ENCODE results near the gene TTC33.

TTC33 gene

DNA sequence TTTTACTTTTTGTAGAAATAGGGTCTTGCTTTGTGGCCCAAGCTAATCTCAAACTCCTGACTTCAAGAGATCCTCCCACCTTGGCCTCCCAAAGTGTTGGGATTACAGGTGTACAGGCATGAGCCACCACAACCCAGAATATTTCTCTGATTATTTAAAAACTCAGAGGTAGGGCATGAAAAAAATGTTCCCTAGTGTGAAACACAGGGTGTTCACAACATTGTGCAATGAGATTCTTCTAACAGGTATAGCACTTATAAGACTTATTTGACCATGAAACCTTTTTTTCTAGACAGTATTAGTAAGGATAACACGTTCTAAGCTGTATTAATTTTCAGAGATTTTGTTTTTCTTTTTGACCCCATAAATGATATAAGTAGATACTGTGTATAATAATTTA lies 89.1 kb downstream of the TTC33 start:
- peak in 1 of 2 donors; percentile 76 for DNase-seq
- Histone ChIP-seq H3K79me2 (ENCODE audit: control insufficient read depth, insufficient read depth, low read length, poor library complexity) (no peaks in the 10 kb centered on the region), H3K9me3 (ENCODE audit: insufficient read depth, low read depth, low read length) (no peaks in the 10 kb centered on the region)

GRCh38 chr5:40665635-40666298 lies 90.0 kb downstream of the TTC33 start:
- no peaks in the 10 kb centered on the region for H3K36me3 ChIP-seq (ENCODE audit: control insufficient read depth in 1 of 2, insufficient read depth in 2 of 2, low read length in 2 of 2)
- H3K4me1 ChIP-seq (ENCODE audit: control insufficient read depth in 1 of 2, insufficient read depth in 2 of 2, low read length in 2 of 2), result no peaks in the 10 kb centered on the region
- no peak overlapping the region for H3K27ac ChIP-seq (ENCODE audit: low read depth, low read length)
- H4K91ac ChIP-seq (ENCODE audit: low read depth, low read length), result no peak overlapping the region
- no peak overlapping the region for H3K23ac ChIP-seq (ENCODE audit: low read length)
- no peak overlapping the region for H3K18ac ChIP-seq (ENCODE audit: low read length)
- no peak overlapping the region for H4K8ac ChIP-seq (ENCODE audit: low read depth, low read length)
- no peaks in the 10 kb centered on the region for H3K79me1 ChIP-seq (ENCODE audit: low read length)
- H2BK5ac ChIP-seq (ENCODE audit: low read depth, low read length, poor library complexity), result no peak overlapping the region
- H3K27me3 ChIP-seq (ENCODE audit: insufficient read depth, low read length), result no peaks in the 10 kb centered on the region
- WGBS (ENCODE audit: extremely low coverage, insufficient coverage, insufficient read length), result no CpG with 5 or more reads among the region's 3 CpGs
- no peak overlapping the region for H3K9ac ChIP-seq (ENCODE audit: low read length)
- no peak overlapping the region for H2BK120ac ChIP-seq (ENCODE audit: insufficient read depth, low read length, poor library complexity)
- no peak overlapping the region for H2BK12ac ChIP-seq (ENCODE audit: low read length)
- no peak overlapping the region for H3K4me2 ChIP-seq (ENCODE audit: low read length)
- no peak overlapping the region for H4K12ac ChIP-seq (ENCODE audit: low read depth, low read length)
- no peak overlapping the region for H2AFZ ChIP-seq (ENCODE audit: insufficient read depth, low read length, poor library complexity)
- H3K4me3 ChIP-seq (ENCODE audit: low read depth, low read length), result no peak overlapping the region
- H3K9me3 ChIP-seq (ENCODE audit: insufficient read depth, low read depth, low read length), result no peaks in the 10 kb centered on the region
- no peak for DNase-seq
- H3K4ac ChIP-seq (ENCODE audit: low read depth, low read length), result no peak overlapping the region
- no peak overlapping the region for H3K14ac ChIP-seq (ENCODE audit: low read length)
- no peaks in the 10 kb centered on the region for H3K79me2 ChIP-seq (ENCODE audit: control insufficient read depth, insufficient read depth, low read length, poor library complexity)
- H2AK5ac ChIP-seq (ENCODE audit: low read length), result no peak overlapping the region

More for the DNA sequence above, 89.1 kb downstream of the TTC33 start:
- Histone ChIP-seq H2AFZ (ENCODE audit: insufficient read depth, low read length, poor library complexity) (no peak overlapping the region), H3K27ac (ENCODE audit: low read depth, low read length) (no peak overlapping the region), H3K79me1 (ENCODE audit: low read length) (no peaks in the 10 kb centered on the region), H4K8ac (ENCODE audit: low read depth, low read length) (no peak overlapping the region), H3K4me2 (ENCODE audit: low read length) (no peak overlapping the region), H3K4ac (ENCODE audit: low read depth, low read length) (no peak overlapping the region), H3K27me3 (ENCODE audit: insufficient read depth, low read length) (no peaks in the 10 kb centered on the region), H3K4me3 (ENCODE audit: low read depth, low read length) (no peak overlapping the region), H2BK5ac (ENCODE audit: low read depth, low read length, poor library complexity) (no peak overlapping the region), H2BK120ac (ENCODE audit: insufficient read depth, low read length, poor library complexity) (no peak overlapping the region), H4K91ac (ENCODE audit: low read depth, low read length) (no peak overlapping the region), H2AK5ac (ENCODE audit: low read length) (no peak overlapping the region), H3K4me1 (ENCODE audit: control insufficient read depth in 1 of 2, insufficient read depth in 2 of 2, low read length in 2 of 2) (no peaks in the 10 kb centered on the region), H3K23ac (ENCODE audit: low read length) (no peak overlapping the region), H3K14ac (ENCODE audit: low read length) (no peak overlapping the region), H2BK12ac (ENCODE audit: low read length) (no peak overlapping the region), H3K36me3 (ENCODE audit: control insufficient read depth in 1 of 2, insufficient read depth in 2 of 2, low read length in 2 of 2) (no peaks in the 10 kb centered on the region), H3K9ac (ENCODE audit: low read length) (no peak overlapping the region), H3K18ac (ENCODE audit: low read length) (no peak overlapping the region), H4K12ac (ENCODE audit: low read depth, low read length) (no peak overlapping the region)
- WGBS (ENCODE audit: extremely low coverage, insufficient coverage, insufficient read length), result no CpG with 5 or more reads among the region's 1 CpG

DNA sequence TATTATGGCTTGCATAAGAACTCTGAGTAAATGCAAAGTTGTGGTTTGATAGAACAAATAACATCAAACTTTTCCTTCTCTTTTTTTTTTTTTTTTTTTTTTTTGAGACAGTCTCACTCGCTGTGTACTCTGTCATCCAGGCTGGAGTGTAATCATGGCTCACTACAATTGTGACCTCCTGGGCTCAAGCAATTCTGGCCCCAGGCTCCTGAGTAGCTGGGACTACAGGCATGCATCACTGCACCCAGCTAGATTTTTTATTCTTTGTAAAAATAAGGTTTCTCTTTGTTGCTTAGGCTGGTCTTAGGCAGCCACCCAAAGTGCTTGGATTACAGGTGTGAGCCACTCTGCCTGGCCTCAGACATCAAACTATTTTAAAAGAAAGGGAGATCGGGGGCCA lies 95.0 kb downstream of the TTC33 start:
- Histone ChIP-seq H3K79me2 (ENCODE audit: control insufficient read depth, insufficient read depth, low read length, poor library complexity) (no peaks in the 10 kb centered on the region), H3K79me1 (ENCODE audit: low read length) (no peaks in the 10 kb centered on the region), H4K12ac (ENCODE audit: low read depth, low read length) (no peak overlapping the region), H2BK12ac (ENCODE audit: low read length) (no peak overlapping the region), H2AK5ac (ENCODE audit: low read length) (no peak overlapping the region), H3K9ac (ENCODE audit: low read length) (no peak overlapping the region), H3K14ac (ENCODE audit: low read length) (no peak overlapping the region), H2AFZ (ENCODE audit: insufficient read depth, low read length, poor library complexity) (no peak overlapping the region), H3K18ac (ENCODE audit: low read length) (no peak overlapping the region), H3K27ac (ENCODE audit: low read depth, low read length) (no peak overlapping the region), H3K4me2 (ENCODE audit: low read length) (no peak overlapping the region), H3K4me3 (ENCODE audit: low read depth, low read length) (no peak overlapping the region), H4K8ac (ENCODE audit: low read depth, low read length) (no peak overlapping the region), H2BK120ac (ENCODE audit: insufficient read depth, low read length, poor library complexity) (no peak overlapping the region), H2BK5ac (ENCODE audit: low read depth, low read length, poor library complexity) (no peak overlapping the region), H3K4ac (ENCODE audit: low read depth, low read length) (no peak overlapping the region), H3K36me3 (ENCODE audit: control insufficient read depth in 1 of 2, insufficient read depth in 2 of 2, low read length in 2 of 2) (no peaks in the 10 kb centered on the region), H3K23ac (ENCODE audit: low read length) (no peak overlapping the region), H3K27me3 (ENCODE audit: insufficient read depth, low read length) (no peaks in the 10 kb centered on the region), H3K9me3 (ENCODE audit: insufficient read depth, low read depth, low read length) (no peaks in the 10 kb centered on the region), H3K4me1 (ENCODE audit: control insufficient read depth in 1 of 2, insufficient read depth in 2 of 2, low read length in 2 of 2) (no peaks in the 10 kb centered on the region), H4K91ac (ENCODE audit: low read depth, low read length) (no peak overlapping the region)
- no peak for DNase-seq
- no CpG with 5 or more reads among the region's 2 CpGs for WGBS (ENCODE audit: extremely low coverage, insufficient coverage, insufficient read length)

DNA sequence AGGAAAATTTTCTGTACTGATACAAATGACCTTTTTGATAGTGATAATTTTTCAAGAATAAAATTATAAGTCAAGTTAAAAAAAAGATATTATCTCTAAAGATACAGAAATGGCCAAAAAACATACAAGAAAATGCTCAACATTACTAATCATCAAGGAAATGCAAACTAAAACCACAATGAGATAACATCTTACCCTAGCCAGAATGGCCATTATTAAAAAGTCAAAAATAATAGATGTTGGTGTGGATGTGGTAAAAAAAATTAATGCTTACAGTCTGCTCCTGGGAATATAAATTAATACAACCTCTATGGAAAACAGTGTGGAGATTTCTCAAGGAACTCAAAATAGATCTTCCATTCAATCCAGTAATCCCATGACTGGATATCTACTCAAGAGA lies 99.0 kb downstream of the TTC33 start:
- Histone ChIP-seq H4K8ac (ENCODE audit: low read depth, low read length) (no peak overlapping the region), H3K4ac (ENCODE audit: low read depth, low read length) (no peak overlapping the region), H2AK5ac (ENCODE audit: low read length) (no peak overlapping the region), H3K4me2 (ENCODE audit: low read length) (no peak overlapping the region), H3K4me1 (ENCODE audit: control insufficient read depth in 1 of 2, insufficient read depth in 2 of 2, low read length in 2 of 2) (no peaks in the 10 kb centered on the region), H3K9me3 (ENCODE audit: insufficient read depth, low read depth, low read length) (no peaks in the 10 kb centered on the region), H3K27ac (ENCODE audit: low read depth, low read length) (no peak overlapping the region), H3K23ac (ENCODE audit: low read length) (no peak overlapping the region), H3K9ac (ENCODE audit: low read length) (no peak overlapping the region), H4K91ac (ENCODE audit: low read depth, low read length) (no peak overlapping the region), H4K12ac (ENCODE audit: low read depth, low read length) (no peak overlapping the region), H2AFZ (ENCODE audit: insufficient read depth, low read length, poor library complexity) (no peak overlapping the region), H3K18ac (ENCODE audit: low read length) (no peak overlapping the region), H3K14ac (ENCODE audit: low read length) (no peak overlapping the region), H2BK120ac (ENCODE audit: insufficient read depth, low read length, poor library complexity) (no peak overlapping the region), H3K79me2 (ENCODE audit: control insufficient read depth, insufficient read depth, low read length, poor library complexity) (no peaks in the 10 kb centered on the region), H3K4me3 (ENCODE audit: low read depth, low read length) (no peak overlapping the region), H3K27me3 (ENCODE audit: insufficient read depth, low read length) (no peaks in the 10 kb centered on the region), H2BK12ac (ENCODE audit: low read length) (no peak overlapping the region), H3K36me3 (ENCODE audit: control insufficient read depth in 1 of 2, insufficient read depth in 2 of 2, low read length in 2 of 2) (no peaks in the 10 kb centered on the region), H3K79me1 (ENCODE audit: low read length) (no peaks in the 10 kb centered on the region), H2BK5ac (ENCODE audit: low read depth, low read length, poor library complexity) (no peak overlapping the region)
- DNase-seq, result no peak

All from trophoblast cell (in vitro differentiated cells and primary cell).